K562 (cell line): ENCODE measurements around the gene KCNJ12. TPM values are rescaled to one million over a fixed set of nuclear protein-coding genes. Genes with fewer than 3 reads are reported as not detected.
A peak's percentile ranks its signal among the peaks of the same experiment; 100 is the strongest.

ENCODE experiments used
- ASH1L ChIP-seq: fragments of 450-650 bp; IDR thresholded peaks from 2 replicates; pipeline ENCODE4 v1.6.1; 2018; ENCODE audit warnings: borderline replicate concordance, mild to moderate bottlenecking, low read depth; ENCODE audit not compliant: partially characterized antibody
- BCOR ChIP-seq: fragments of 450-650 bp; IDR thresholded peaks from 2 replicates; pipeline ENCODE4 v1.6.1; 2016
- BHLHE40 ChIP-seq: IDR thresholded peaks from 2 replicates; pipeline ENCODE4 v1.6.1; 2011; ENCODE audit warnings: low read length, improper control_type of control experiment
- CCNT2 ChIP-seq: IDR thresholded peaks from 2 replicates; pipeline ENCODE4 v1.6.1; 2011; ENCODE audit warnings: borderline replicate concordance, low read depth, mild to moderate bottlenecking, moderate library complexity, mixed read lengths, low read length; ENCODE audit not compliant: insufficient read length; ENCODE audit errors: extremely low read depth
- CTCF ChIP-seq, 3 experiments: IDR thresholded peaks in 2 of 3; conservative IDR thresholded peaks in 1 of 3; 2 replicates each; pipeline ENCODE4 v1.5.1; 2011 to 2012; ENCODE audit warnings: low read length in 3 of 3, mild to moderate bottlenecking in 3 of 3, control low read depth in 2 of 3, improper control_type of control experiment in 1 of 3, inconsistent platforms in 1 of 3, low read depth in 1 of 3, mixed read lengths in 1 of 3, moderate library complexity in 1 of 3; ENCODE audit not compliant: insufficient read depth in 2 of 3
- ELF1 ChIP-seq: fragments of 200-800 bp; sonication (Bioruptor generic); IDR thresholded peaks from 2 replicates; pipeline ENCODE4 v1.6.1; 2016; ENCODE audit warnings: missing genetic modification characterization, missing compliant biosample characterization
- HMBOX1 ChIP-seq: sonication (generic); IDR thresholded peaks from 2 replicates; pipeline ENCODE4 v1.6.1; 2016
- JUN ChIP-seq, 2 experiments: sonication (generic) in 1 of 2; formaldehyde crosslinking in 1 of 2; IDR thresholded peaks; 2 replicates each; pipeline versions ENCODE4 v1.6.1 to v1.8.0; 2012 to 2022; ENCODE audit warnings: borderline replicate concordance in 2 of 2, mild to moderate bottlenecking in 2 of 2, improper control_type of control experiment in 1 of 2, low read depth in 1 of 2, low read length in 1 of 2, missing genetic modification reagents in 1 of 2
- NUFIP1 ChIP-seq: fragments of 450-650 bp; IDR thresholded peaks from 2 replicates; pipeline ENCODE4 v1.6.1; 2018; ENCODE audit not compliant: partially characterized antibody
- PTBP1 ChIP-seq: fragments of 200-400 bp; formaldehyde crosslinking; IDR thresholded peaks from 2 replicates; pipeline ENCODE4 v1.6.1; 2017; ENCODE audit warnings: low read depth, low read length
- RUNX1 ChIP-seq: sonication (generic); IDR thresholded peaks from 2 replicates; pipeline ENCODE4 v1.6.1; 2016; ENCODE audit warnings: antibody characterized with exemption, low read depth
- SMARCE1 ChIP-seq: fragments of 450-650 bp; IDR thresholded peaks from 2 replicates; pipeline ENCODE4 v1.7.1; 2016; ENCODE audit warnings: mild to moderate bottlenecking
- ZNF263 ChIP-seq: sonication (generic); formaldehyde crosslinking; IDR thresholded peaks from 2 replicates; pipeline ENCODE4 v1.8.0; 2022; ENCODE audit warnings: mild to moderate bottlenecking, missing genetic modification reagents, borderline replicate concordance
- ZNF277 ChIP-seq: fragments of 250-450 bp; sonication (Bioruptor Pico); IDR thresholded peaks from 2 replicates; pipeline ENCODE4 v1.8.0; 2022; ENCODE audit warnings: inconsistent platforms, mild to moderate bottlenecking, moderate library complexity, borderline replicate concordance
- polyA plus RNA-seq, 8 experiments: library from polyadenylated mRNA; depleted of rRNA in 4 of 8; stranded (reverse) in 5 of 8; unstranded in 3 of 8; fragments of >200 nt; fragmentation: Nextera tagmentation in 2 of 8; fragmentation: Illumina TruSeq in 1 of 8; extraction: Ambion mirVana in 2 of 8; extraction: Trizol in 1 of 8; gene quantifications; 2 replicates each; pipeline versions ENCODE4 v1.2.1 to v1.2.3, GENCODE V29; 2011 to 2014; ENCODE audit warnings: inconsistent platforms in 1 of 8, missing spikeins in 1 of 8
- total RNA-seq, 7 experiments: library from RNA; depleted of rRNA in 6 of 7; stranded (reverse); fragments of >200 nt in 6 of 7; fragmentation: Illumina TruSeq in 2 of 7; extraction: Trizol in 2 of 7; gene quantifications; 2 replicates each; pipeline versions ENCODE4 v1.2.1 to v1.2.3, GENCODE V29; 2011 to 2021; ENCODE audit warnings: low replicate concordance in 1 of 7
- TF ChIP-seq, protein P1 (sequence below), 2 experiments: fragments of 450-650 bp; IDR thresholded peaks; 2 replicates each; pipeline ENCODE4 v1.6.1; 2016
- TF ChIP-seq, protein P2 (sequence below): sonication (generic); formaldehyde crosslinking; IDR thresholded peaks from 2 replicates; pipeline ENCODE4 v1.5.0; 2020; ENCODE audit warnings: missing genetic modification reagents
- TF ChIP-seq, protein P3 (sequence below), 2 experiments: IDR thresholded peaks; 2 replicates each; pipeline ENCODE4 v1.6.1; 2011; ENCODE audit warnings: borderline replicate concordance in 1 of 2, control low read depth in 1 of 2, low read depth in 1 of 2, low read length in 1 of 2, mild to moderate bottlenecking in 1 of 2, mixed read lengths in 1 of 2, moderate library complexity in 1 of 2; ENCODE audit not compliant: insufficient read depth in 1 of 2, insufficient read length in 1 of 2, poor library complexity in 1 of 2, severe bottlenecking in 1 of 2; ENCODE audit errors: extremely low read depth in 1 of 2

The KCNJ12 gene
- total and polyA plus RNA-seq, 9 of the 15 experiments (the other 6 are each of a cell fraction or from before 2014, with no cell fraction given): 0.02 TPM; not detected in 8

GRCh38 chr17:21452377-21453143 lies 76.4 kb downstream of the KCNJ12 start (continued):
- no peak for TF ChIP-seq HMBOX1
- no peak for TF ChIP-seq RUNX1
- TF ChIP-seq JUN (IDR thresholded peaks at IDR 0.05; ENCODE audit: borderline replicate concordance, low read depth, low read length): no peak
- no peak for TF ChIP-seq JUN (CRISPR knock-in tag; IDR thresholded peaks at IDR 0.05; ENCODE audit: borderline replicate concordance)
- no peak for TF ChIP-seq BCOR
- peak; percentile 47 to 52 (median 50); a peak in 5 of 6 replicates for TF ChIP-seq CTCF (IDR thresholded peaks at IDR 0.05 in 2 of 3, conservative IDR thresholded peaks at IDR 0.05 in 1 of 3; ENCODE audit: insufficient read depth in 2 of 3, low read depth in 1 of 3, low read length in 3 of 3)
- peak; percentile 58; the same call in 1 of the 2 replicates for TF ChIP-seq ZNF263 (CRISPR knock-in tag)
- TF ChIP-seq PTBP1: no peak
- TF ChIP-seq CCNT2: no peak
- no peak for TF ChIP-seq SMARCE1
- TF ChIP-seq ELF1: 0 out of 2 replicates have a peak, but pooled peaks have one; percentile 19
- TF ChIP-seq, protein P1, sequence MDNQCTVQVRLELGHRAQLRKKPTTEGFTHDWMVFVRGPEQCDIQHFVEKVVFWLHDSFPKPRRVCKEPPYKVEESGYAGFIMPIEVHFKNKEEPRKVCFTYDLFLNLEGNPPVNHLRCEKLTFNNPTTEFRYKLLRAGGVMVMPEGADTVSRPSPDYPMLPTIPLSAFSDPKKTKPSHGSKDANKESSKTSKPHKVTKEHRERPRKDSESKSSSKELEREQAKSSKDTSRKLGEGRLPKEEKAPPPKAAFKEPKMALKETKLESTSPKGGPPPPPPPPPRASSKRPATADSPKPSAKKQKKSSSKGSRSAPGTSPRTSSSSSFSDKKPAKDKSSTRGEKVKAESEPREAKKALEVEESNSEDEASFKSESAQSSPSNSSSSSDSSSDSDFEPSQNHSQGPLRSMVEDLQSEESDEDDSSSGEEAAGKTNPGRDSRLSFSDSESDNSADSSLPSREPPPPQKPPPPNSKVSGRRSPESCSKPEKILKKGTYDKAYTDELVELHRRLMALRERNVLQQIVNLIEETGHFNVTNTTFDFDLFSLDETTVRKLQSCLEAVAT (IDR thresholded peaks at IDR 0.05): no peak
- TF ChIP-seq, protein P2, sequence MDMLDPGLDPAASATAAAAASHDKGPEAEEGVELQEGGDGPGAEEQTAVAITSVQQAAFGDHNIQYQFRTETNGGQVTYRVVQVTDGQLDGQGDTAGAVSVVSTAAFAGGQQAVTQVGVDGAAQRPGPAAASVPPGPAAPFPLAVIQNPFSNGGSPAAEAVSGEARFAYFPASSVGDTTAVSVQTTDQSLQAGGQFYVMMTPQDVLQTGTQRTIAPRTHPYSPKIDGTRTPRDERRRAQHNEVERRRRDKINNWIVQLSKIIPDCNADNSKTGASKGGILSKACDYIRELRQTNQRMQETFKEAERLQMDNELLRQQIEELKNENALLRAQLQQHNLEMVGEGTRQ: peak; percentile 31; the same call in 1 of the 2 replicates
- TF ChIP-seq ASH1L: no peak
- TF ChIP-seq BHLHE40: peak; percentile 75
- no peak for TF ChIP-seq NUFIP1
- no peak for TF ChIP-seq ZNF277 (CRISPR knock-in tag)
- TF ChIP-seq, protein P3, sequence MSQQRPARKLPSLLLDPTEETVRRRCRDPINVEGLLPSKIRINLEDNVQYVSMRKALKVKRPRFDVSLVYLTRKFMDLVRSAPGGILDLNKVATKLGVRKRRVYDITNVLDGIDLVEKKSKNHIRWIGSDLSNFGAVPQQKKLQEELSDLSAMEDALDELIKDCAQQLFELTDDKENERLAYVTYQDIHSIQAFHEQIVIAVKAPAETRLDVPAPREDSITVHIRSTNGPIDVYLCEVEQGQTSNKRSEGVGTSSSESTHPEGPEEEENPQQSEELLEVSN (IDR thresholded peaks at IDR 0.05; ENCODE audit: borderline replicate concordance in 1 of 2, extremely low read depth in 1 of 2, insufficient read depth in 1 of 2, insufficient read length in 1 of 2, low read depth in 1 of 2, low read length in 1 of 2, poor library complexity in 1 of 2, severe bottlenecking in 1 of 2): peak; percentile 69 to 85
